Trophoblast cell (in vitro differentiated cells and primary cell): ENCODE measurements around the gene UBE2J2.

Source experiments
- DNase-seq, 2 donors: peaks; one replicate each; pipeline ENCODE4 v3.0.0-alpha.2; 2016
- H2AFZ ChIP-seq: 2 replicates; pipeline ENCODE4 v1.6.1; 2013; ENCODE audit warnings: low read length, moderate library complexity, mild to moderate bottlenecking; ENCODE audit not compliant: insufficient read depth, poor library complexity
- H2AK5ac ChIP-seq: 2 replicates; pipeline ENCODE4 v1.6.1; 2013; ENCODE audit warnings: mild to moderate bottlenecking, low read length
- H2BK120ac ChIP-seq: 2 replicates; pipeline ENCODE4 v1.6.1; 2013; ENCODE audit warnings: low read length, mild to moderate bottlenecking, moderate library complexity; ENCODE audit not compliant: insufficient read depth, poor library complexity
- H2BK12ac ChIP-seq: 2 replicates; pipeline ENCODE4 v1.6.1; 2013; ENCODE audit warnings: mild to moderate bottlenecking, low read length, moderate library complexity
- H2BK5ac ChIP-seq: 2 replicates; pipeline ENCODE4 v1.6.1; 2013; ENCODE audit warnings: low read length, low read depth, moderate library complexity, mild to moderate bottlenecking; ENCODE audit not compliant: poor library complexity
- H3K14ac ChIP-seq: 2 replicates; pipeline ENCODE4 v1.6.1; 2013; ENCODE audit warnings: mild to moderate bottlenecking, low read length
- H3K18ac ChIP-seq: 2 replicates; pipeline ENCODE4 v1.6.1; 2013; ENCODE audit warnings: mild to moderate bottlenecking, low read length
- H3K23ac ChIP-seq: 2 replicates; pipeline ENCODE4 v1.6.1; 2013; ENCODE audit warnings: low read length
- H3K27ac ChIP-seq: 2 replicates; pipeline ENCODE4 v1.5.1; 2013; ENCODE audit warnings: low read depth, mild to moderate bottlenecking, inconsistent platforms, low read length, moderate library complexity
- H3K27me3 ChIP-seq: 2 replicates; pipeline ENCODE4 v1.6.1; 2013; ENCODE audit warnings: inconsistent platforms, mild to moderate bottlenecking, low read length, moderate library complexity; ENCODE audit not compliant: insufficient read depth
- H3K36me3 ChIP-seq, 2 experiments: 1 replicate in 1 of 2; 2 replicates in 1 of 2; pipeline ENCODE4 v1.6.1; 2013; ENCODE audit warnings: low read length in 2 of 2, mild to moderate bottlenecking in 2 of 2, moderate library complexity in 1 of 2; ENCODE audit not compliant: insufficient read depth in 2 of 2, control insufficient read depth in 1 of 2
- H3K4ac ChIP-seq: 2 replicates; pipeline ENCODE4 v1.6.1; 2013; ENCODE audit warnings: low read depth, mild to moderate bottlenecking, low read length, moderate library complexity
- H3K4me1 ChIP-seq, 2 experiments: 1 replicate in 1 of 2; 2 replicates in 1 of 2; pipeline ENCODE4 v1.6.1; 2013; ENCODE audit warnings: low read length in 2 of 2, mild to moderate bottlenecking in 2 of 2, moderate library complexity in 1 of 2; ENCODE audit not compliant: insufficient read depth in 2 of 2, control insufficient read depth in 1 of 2
- H3K4me2 ChIP-seq: 2 replicates; pipeline ENCODE4 v1.6.1; 2013; ENCODE audit warnings: inconsistent platforms, mild to moderate bottlenecking, low read length, moderate library complexity
- H3K4me3 ChIP-seq: 2 replicates; pipeline ENCODE4 v1.5.1; 2013; ENCODE audit warnings: mild to moderate bottlenecking, low read depth, low read length, inconsistent platforms
- H3K79me1 ChIP-seq: one replicate; pipeline ENCODE4 v1.6.1; 2013; ENCODE audit warnings: low read length
- H3K79me2 ChIP-seq: 2 replicates; pipeline ENCODE4 v1.6.1; 2013; ENCODE audit warnings: low read length, mild to moderate bottlenecking; ENCODE audit not compliant: control insufficient read depth, insufficient read depth, poor library complexity
- H3K9ac ChIP-seq: 2 replicates; pipeline ENCODE4 v1.6.1; 2013; ENCODE audit warnings: mild to moderate bottlenecking, low read length
- H3K9me3 ChIP-seq: 2 replicates; pipeline ENCODE4 v1.6.1; 2013; ENCODE audit warnings: low read depth, mild to moderate bottlenecking, control low read depth, inconsistent platforms, low read length; ENCODE audit not compliant: insufficient read depth
- H4K12ac ChIP-seq: 2 replicates; pipeline ENCODE4 v1.6.1; 2013; ENCODE audit warnings: low read depth, mild to moderate bottlenecking, low read length, moderate library complexity
- H4K8ac ChIP-seq: 2 replicates; pipeline ENCODE4 v1.6.1; 2013; ENCODE audit warnings: low read depth, mild to moderate bottlenecking, low read length, moderate library complexity
- H4K91ac ChIP-seq: one replicate; pipeline ENCODE4 v1.6.1; 2013; ENCODE audit warnings: low read depth, mild to moderate bottlenecking, low read length, moderate library complexity
- WGBS: extraction: QIAGEN DNeasy Blood & Tissue Kit; methylation state at CpG from one replicate; pipeline ENCODE4 v1.1.7; 2013; ENCODE audit warnings: missing lambda C conversion rate; ENCODE audit not compliant: insufficient read length, insufficient coverage; ENCODE audit errors: extremely low coverage; 5-methylcytosine and 5-hydroxymethylcytosine counted together

The UBE2J2 gene

GRCh38 chr1:1223891-1224290, 49.8 kb downstream of the UBE2J2 start:
- Histone ChIP-seq H2BK120ac (no peak overlapping the region), H2BK12ac (no peak overlapping the region), H3K79me2 (no peaks in the 10 kb centered on the region), H3K14ac (no peak overlapping the region), H3K79me1 (no peaks in the 10 kb centered on the region), H4K8ac (no peak overlapping the region), H3K36me3 (peaks cover 86 to 94% of the 10 kb centered on the region in 2 experiments), H3K23ac (no peak overlapping the region), H3K18ac (no peak overlapping the region), H2BK5ac (no peak overlapping the region), H3K4me1 (no peaks in the 10 kb centered on the region), H2AK5ac (no peak overlapping the region), H2AFZ (no peak overlapping the region), H3K4ac (no peak overlapping the region), H3K9ac (no peak overlapping the region), H3K4me3 (no peak overlapping the region), H3K4me2 (no peak overlapping the region), H3K27ac (no peak overlapping the region), H3K27me3 (no peaks in the 10 kb centered on the region), H4K91ac (no peak overlapping the region), H4K12ac (no peak overlapping the region), H3K9me3 (peaks cover 5% of the 10 kb centered on the region)
- no CpG with 5 or more reads among the region's 21 CpGs for WGBS
- no peak for DNase-seq

- Histone ChIP-seq H2BK5ac (no peak overlapping the region), H3K79me2 (no peaks in the 10 kb centered on the region), H3K4me2 (no peak overlapping the region), H3K36me3 (peaks cover 88 to 94% of the 10 kb centered on the region in 2 experiments), H4K12ac (no peak overlapping the region), H3K14ac (no peak overlapping the region), H3K4ac (no peak overlapping the region), H2BK120ac (no peak overlapping the region), H2AK5ac (no peak overlapping the region), H3K9ac (no peak overlapping the region), H3K27ac (no peak overlapping the region), H3K4me3 (no peak overlapping the region), H3K27me3 (no peaks in the 10 kb centered on the region), H3K23ac (no peak overlapping the region), H3K4me1 (no peaks in the 10 kb centered on the region), H4K8ac (no peak overlapping the region), H3K18ac (no peak overlapping the region), H2BK12ac (no peak overlapping the region), H2AFZ (no peak overlapping the region), H4K91ac (no peak overlapping the region), H3K9me3 (peaks cover 4% of the 10 kb centered on the region), H3K79me1 (no peaks in the 10 kb centered on the region)
- DNase-seq = no peak
- WGBS = no CpG with 5 or more reads among the region's 15 CpGs
These were observed 50.3 kb downstream of the UBE2J2 start for GRCh38 chr1:1223321-1223720.

- no peak overlapping the region for H2BK12ac ChIP-seq
- no peak for DNase-seq
- H4K8ac ChIP-seq = no peak overlapping the region
- no peak overlapping the region for H4K12ac ChIP-seq
- H3K4me1 ChIP-seq = no peaks in the 10 kb centered on the region
- H3K9ac ChIP-seq = no peak overlapping the region
- H4K91ac ChIP-seq = no peak overlapping the region
- no CpG with 5 or more reads among the region's 44 CpGs for WGBS
- no peak overlapping the region for H2AK5ac ChIP-seq
- no peak overlapping the region for H3K18ac ChIP-seq
- H3K36me3 ChIP-seq = peaks cover 88 to 94% of the 10 kb centered on the region in 2 experiments
- H3K79me2 ChIP-seq = no peaks in the 10 kb centered on the region
- H3K4ac ChIP-seq = no peak overlapping the region
- H3K4me3 ChIP-seq = peak overlapping the region; percentile 13
- H3K27me3 ChIP-seq = no peaks in the 10 kb centered on the region
- no peak overlapping the region for H3K4me2 ChIP-seq
- no peaks in the 10 kb centered on the region for H3K79me1 ChIP-seq
- no peak overlapping the region for H3K14ac ChIP-seq
- H3K27ac ChIP-seq = no peak overlapping the region
- H2BK120ac ChIP-seq = no peak overlapping the region
- H2AFZ ChIP-seq = no peak overlapping the region
- H3K23ac ChIP-seq = no peak overlapping the region
- no peak overlapping the region for H2BK5ac ChIP-seq
- peaks cover 4% of the 10 kb centered on the region for H3K9me3 ChIP-seq
These were observed 51.0 kb downstream of the UBE2J2 start for GRCh38 chr1:1222575-1223225.

- Histone ChIP-seq H3K4me2 (no peak overlapping the region), H3K9ac (no peak overlapping the region), H3K4me3 (no peak overlapping the region), H3K14ac (no peak overlapping the region), H3K23ac (no peak overlapping the region), H2AFZ (no peak overlapping the region), H2AK5ac (no peak overlapping the region), H4K91ac (no peak overlapping the region), H2BK12ac (no peak overlapping the region), H3K79me2 (no peaks in the 10 kb centered on the region), H3K9me3 (peaks cover 4% of the 10 kb centered on the region), H3K27ac (no peak overlapping the region), H3K36me3 (peaks cover 89 to 94% of the 10 kb centered on the region in 2 experiments), H2BK5ac (no peak overlapping the region), H2BK120ac (no peak overlapping the region), H4K12ac (no peak overlapping the region), H3K27me3 (no peaks in the 10 kb centered on the region), H4K8ac (no peak overlapping the region), H3K4ac (no peak overlapping the region), H3K79me1 (no peaks in the 10 kb centered on the region), H3K4me1 (no peaks in the 10 kb centered on the region), H3K18ac (no peak overlapping the region)
- no CpG with 5 or more reads among the region's 30 CpGs for WGBS
- no peak for DNase-seq
These were observed 51.6 kb downstream of the UBE2J2 start for GRCh38 chr1:1221887-1222574.
